ENCODE results near the gene CLPTM1.
A peak's percentile ranks its signal among the peaks of the same experiment; 100 is the strongest.

The CLPTM1 gene

DNA sequence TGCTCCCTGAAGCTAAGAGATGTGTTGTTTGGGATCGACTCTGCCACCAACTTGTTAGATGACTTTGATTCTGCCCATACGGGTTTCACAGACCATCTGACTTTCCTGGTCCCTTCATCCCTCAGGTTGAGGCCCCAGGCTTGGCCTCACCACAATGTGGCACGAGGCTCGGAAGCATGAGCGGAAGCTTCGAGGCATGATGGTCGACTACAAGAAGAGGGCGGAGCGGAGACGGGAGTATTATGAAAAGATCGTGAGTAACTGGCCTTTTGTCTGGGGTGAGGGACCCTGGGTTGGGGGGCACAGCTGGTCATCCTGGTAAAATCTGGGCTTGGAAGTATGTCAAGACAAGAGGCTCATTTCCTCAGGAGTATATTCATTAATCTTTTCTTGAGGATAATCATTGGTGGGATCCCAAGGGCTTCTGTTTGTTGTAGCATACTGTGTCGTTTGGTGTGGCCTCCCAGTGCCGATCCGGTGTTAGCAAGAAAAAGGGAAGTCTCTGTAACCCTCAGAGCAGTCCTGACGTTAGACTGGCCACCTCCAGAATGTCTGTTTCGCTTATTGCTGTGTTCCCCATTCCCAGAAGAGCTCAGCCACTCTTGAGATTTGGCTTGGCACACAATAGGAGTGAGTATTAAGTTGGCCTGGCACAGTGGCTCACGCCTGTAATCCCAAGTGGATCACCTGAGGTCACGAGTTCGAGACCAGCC lies 85.0 kb downstream of the CLPTM1 start:
- no peak overlapping the region for H3K4me3 ChIP-seq (IDR thresholded peaks at IDR 0.05; ENCODE audit: insufficient read depth, low read depth, low read length)
- peaks cover 51% of the 10 kb centered on the region for H3K79me2 ChIP-seq (ENCODE audit: insufficient read depth, low read depth)
- H4K20me1 ChIP-seq (ENCODE audit: insufficient read depth), result peaks cover 7% of the 10 kb centered on the region; the same call in 1 of the 2 replicates
- peaks cover 10% of the 10 kb centered on the region; the same call in 1 of the 2 replicates for H3K36me3 ChIP-seq (ENCODE audit: insufficient read depth)
- peak overlapping the region; percentile 98 for H3K4me2 ChIP-seq
- no peak overlapping the region; the same call in 1 of the 2 replicates for H3K27ac ChIP-seq
- no peak overlapping the region for H3K9ac ChIP-seq
- H3K4me1 ChIP-seq (ENCODE audit: low read depth, poor library complexity, severe bottlenecking), result peaks cover 21% of the 10 kb centered on the region
- H3K27me3 ChIP-seq (ENCODE audit: insufficient read depth, low read depth), result no peaks in the 10 kb centered on the region
- TF ChIP-seq, protein P1, sequence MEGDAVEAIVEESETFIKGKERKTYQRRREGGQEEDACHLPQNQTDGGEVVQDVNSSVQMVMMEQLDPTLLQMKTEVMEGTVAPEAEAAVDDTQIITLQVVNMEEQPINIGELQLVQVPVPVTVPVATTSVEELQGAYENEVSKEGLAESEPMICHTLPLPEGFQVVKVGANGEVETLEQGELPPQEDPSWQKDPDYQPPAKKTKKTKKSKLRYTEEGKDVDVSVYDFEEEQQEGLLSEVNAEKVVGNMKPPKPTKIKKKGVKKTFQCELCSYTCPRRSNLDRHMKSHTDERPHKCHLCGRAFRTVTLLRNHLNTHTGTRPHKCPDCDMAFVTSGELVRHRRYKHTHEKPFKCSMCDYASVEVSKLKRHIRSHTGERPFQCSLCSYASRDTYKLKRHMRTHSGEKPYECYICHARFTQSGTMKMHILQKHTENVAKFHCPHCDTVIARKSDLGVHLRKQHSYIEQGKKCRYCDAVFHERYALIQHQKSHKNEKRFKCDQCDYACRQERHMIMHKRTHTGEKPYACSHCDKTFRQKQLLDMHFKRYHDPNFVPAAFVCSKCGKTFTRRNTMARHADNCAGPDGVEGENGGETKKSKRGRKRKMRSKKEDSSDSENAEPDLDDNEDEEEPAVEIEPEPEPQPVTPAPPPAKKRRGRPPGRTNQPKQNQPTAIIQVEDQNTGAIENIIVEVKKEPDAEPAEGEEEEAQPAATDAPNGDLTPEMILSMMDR (conservative IDR thresholded peaks at IDR 0.05; ENCODE audit: low read depth, low read length), result no peak
- H2AFZ ChIP-seq (ENCODE audit: low read depth), result no peak overlapping the region

DNA sequence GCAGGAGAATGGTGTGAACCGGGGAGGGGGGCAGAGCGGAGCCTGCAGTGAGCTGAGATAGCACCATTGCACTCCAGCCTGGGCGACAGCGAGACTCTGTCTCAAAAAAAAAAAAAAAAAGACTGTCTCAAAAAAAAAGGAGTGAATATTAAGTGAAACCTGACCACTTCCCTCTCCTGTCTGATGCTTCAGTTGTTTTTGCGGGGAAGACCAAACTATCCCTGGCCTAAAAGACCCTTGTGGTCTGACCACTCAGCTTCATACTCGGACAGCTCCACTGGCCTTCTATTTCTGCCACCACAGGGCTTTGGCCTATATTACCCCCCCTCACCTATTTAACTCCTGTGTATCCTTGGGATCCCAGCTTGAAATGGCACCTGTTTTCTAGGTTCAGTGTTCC lies 85.9 kb downstream of the CLPTM1 start:
- Histone ChIP-seq H3K4me2 (no peak overlapping the region), H4K20me1 (ENCODE audit: insufficient read depth) (peaks cover 7% of the 10 kb centered on the region; the same call in 1 of the 2 replicates)
- TF ChIP-seq, protein P1 (conservative IDR thresholded peaks at IDR 0.05; ENCODE audit: low read depth, low read length), result no peak

More for the DNA sequence above, 85.9 kb downstream of the CLPTM1 start:
- peaks cover 60% of the 10 kb centered on the region for H3K79me2 ChIP-seq (ENCODE audit: insufficient read depth, low read depth)
- H3K36me3 ChIP-seq (ENCODE audit: insufficient read depth), result peaks cover 10% of the 10 kb centered on the region; the same call in 1 of the 2 replicates
- no peak overlapping the region for H3K27ac ChIP-seq
- no peak overlapping the region for H3K9ac ChIP-seq
- no peak overlapping the region for H3K4me3 ChIP-seq (IDR thresholded peaks at IDR 0.05; ENCODE audit: insufficient read depth, low read depth, low read length)
- no peak overlapping the region for H2AFZ ChIP-seq (ENCODE audit: low read depth)
- H3K27me3 ChIP-seq (ENCODE audit: insufficient read depth, low read depth), result no peaks in the 10 kb centered on the region
- H3K4me1 ChIP-seq (ENCODE audit: low read depth, poor library complexity, severe bottlenecking), result peaks cover 31% of the 10 kb centered on the region

Measured in KMS-11 (cell line).